Islet of Langerhans (tissue), 1 donor: ENCODE results near the gene BEGAIN.
"Not testable (repeated sequence)": the region's sequence is repeated elsewhere in the genome, so short reads cannot be mapped to it uniquely, and the experiment has no call there.

ENCODE experiments used
- FAIRE-seq: peaks from one replicate; lab custom pipeline; 2011; peaks lifted over from hg19 to GRCh38; lab: Jason Lieb, UNC

BEGAIN gene

DNA sequence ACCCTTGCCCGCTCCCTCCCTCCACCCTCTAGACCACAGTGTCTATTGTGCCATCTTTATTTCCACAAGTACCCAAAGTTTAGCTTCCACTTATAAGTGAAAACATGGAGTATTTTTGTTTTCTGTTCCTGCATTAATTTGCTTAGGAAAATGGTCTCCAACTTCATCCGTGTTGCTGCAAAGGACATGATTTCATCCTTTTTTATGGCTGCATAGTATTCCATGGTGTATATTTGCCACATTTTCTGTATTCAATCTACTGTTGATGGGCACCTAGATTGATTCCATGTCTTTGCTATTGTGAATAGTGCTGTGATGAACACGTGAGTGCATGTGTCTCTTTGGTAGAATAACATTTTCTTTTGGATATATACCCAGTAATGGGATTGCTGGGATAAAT, 81.2 kb downstream of the BEGAIN start:
- FAIRE-seq, result not testable (repeated sequence)

DNA sequence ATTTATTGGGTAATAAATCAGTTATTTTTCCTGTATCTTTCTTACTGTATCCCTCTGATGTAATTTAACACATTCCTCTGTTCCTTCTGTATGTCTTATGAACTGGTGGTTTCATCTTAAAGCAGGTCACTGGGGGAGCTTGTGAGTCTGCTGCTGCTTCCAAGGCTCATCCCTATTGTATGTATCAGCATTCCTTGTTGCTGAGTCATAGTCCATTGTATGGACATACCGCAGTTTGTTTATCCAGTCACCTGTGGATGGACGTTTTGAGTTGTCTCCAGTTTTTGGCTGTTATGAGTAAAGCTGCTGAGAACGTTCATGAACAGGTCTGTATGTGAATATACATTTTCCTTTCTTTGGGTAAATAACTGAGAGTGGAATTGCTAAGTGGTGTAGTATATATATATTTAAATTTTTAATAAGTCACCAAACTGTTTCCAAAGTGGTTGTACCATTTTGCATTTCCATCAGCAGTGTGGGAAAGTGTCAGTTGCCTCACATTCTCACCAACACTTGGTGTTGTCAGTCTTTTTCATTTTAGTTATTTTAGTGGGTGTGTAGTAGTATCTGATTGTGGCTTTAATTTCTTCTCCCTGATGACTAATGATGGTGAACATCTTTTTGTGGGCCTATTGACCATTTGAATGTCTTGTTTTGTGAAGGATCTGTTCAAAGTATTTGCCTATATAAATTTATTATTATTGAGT, 82.7 kb downstream of the BEGAIN start:
- no peak for FAIRE-seq

DNA sequence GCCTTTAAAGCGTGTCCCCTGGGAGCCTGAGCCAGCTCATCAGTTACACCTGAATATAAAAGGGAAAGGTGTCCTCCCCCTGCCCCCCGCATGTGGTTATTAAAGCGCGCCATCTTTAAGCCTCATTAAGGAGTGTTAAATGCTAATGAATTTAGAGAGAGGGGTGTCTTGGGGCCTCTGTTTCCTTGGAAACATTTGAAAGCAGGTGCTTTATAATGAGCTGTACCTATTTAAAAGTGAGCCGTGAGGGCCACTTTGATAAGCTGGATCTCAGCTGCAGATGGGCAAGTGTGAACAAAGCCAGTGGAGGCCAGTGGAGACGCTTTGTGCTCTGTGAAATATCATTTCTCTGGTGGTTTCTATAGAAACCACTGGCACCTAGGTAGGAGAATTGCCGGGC, 84.0 kb downstream of the BEGAIN start:
- FAIRE-seq, result no peak

DNA sequence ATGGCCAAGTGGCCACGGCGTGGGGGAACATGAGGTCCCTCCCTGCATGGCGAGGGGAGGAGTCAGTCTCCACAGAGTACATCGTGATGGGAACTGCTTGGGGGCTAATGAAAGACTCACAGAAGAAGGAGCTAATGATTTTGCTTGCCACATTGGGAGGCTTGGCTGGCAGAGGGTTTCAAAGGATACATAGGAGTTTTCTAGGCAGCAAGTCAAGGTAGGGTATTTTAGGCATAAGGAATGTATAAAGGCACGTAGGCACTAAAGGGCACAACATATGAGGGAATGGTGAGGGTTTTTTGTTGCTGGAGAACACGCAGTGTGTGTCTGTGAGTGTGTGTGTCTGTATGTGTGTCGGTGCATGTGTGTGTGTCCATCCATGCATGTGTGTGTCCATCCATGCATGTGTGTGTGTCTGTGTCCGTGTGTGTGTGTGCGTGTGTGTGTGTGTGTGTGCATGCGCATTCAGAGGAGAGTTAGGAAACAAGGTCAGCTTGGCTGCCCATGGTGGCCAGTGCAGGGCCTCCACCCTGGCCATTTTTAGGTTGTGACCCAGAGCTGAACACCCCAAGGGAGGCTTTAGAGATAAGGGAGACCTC, 84.5 kb downstream of the BEGAIN start:
- FAIRE-seq, result no peak

DNA sequence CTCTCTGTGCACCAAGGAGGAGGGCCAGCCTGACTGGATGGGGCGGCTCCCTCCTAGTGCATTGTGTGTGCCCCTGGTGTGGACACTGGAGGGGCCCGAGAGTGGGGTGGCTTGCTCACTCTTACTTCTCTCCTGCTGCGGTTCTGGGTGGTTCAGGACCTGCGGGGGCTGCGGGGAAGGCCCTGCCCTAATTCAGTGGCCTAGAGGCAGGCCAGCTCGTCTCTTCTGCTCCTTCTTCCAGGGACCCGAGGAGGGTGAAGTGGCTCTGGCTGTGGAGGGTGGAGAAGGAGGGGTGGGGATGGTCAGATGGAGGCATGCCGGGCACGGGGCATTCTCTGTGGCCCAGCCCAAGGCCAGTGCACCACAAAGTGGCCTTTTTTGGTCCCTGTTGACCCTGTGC, 87.1 kb downstream of the BEGAIN start:
- FAIRE-seq, result no peak

DNA sequence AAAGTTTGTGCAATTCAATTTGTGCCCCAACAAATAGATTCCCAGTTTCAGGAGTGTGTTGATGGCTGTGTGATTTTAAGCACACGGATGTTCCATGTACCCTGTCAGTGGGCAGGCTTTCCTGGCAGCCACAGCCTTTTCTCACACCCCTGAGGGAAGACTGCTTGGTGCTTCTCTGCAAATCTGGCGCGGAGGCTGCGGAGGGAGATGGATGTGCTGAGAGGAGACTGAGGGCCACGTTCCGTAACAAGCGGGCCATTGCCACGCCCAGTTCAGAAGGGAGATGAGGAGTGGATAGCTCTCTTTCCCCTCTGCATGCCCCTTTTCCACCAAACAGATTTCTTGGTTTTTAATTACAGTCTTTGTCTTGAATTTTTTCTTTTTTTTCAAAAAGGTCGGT, 89.1 kb downstream of the BEGAIN start:
- no peak for FAIRE-seq

DNA sequence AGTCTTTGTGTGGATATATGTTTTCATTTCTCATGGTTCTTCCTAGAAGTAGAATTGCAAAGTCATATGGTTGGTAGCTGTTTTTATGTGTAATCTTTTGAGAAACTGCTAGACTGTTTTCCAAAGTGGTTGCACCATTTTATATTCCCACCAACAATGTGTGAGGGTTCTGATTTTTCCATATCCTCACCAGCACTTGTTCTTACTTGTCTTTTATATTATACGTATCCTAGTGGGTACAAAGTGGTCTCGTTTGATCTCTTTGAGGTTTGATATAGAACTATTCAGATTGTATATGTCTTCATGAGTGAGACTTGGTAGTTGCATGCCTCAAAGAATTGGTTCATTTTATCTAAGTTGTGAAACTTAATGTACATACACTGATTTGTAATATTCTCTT, 91.3 kb downstream of the BEGAIN start:
- FAIRE-seq, result no peak

DNA sequence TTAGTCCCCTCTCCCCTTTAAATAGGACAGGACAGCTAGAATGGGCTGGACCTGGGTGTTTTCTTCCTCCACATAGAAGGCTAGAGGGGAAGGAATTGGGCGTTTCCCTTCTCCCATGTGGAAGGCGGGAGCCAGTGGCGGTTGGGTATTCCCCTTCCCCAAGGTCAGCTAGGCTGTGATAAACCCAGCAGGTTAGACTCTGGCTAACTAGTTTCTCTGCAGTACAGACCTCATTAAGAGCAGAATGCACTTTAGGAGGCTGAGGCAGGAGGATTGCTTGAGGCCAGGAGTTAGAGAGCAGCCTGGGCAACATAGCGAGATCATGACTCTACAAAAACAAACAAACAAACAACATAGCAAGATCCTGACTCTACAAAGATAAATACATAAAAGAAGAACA, 92.6 kb downstream of the BEGAIN start:
- no peak for FAIRE-seq

DNA sequence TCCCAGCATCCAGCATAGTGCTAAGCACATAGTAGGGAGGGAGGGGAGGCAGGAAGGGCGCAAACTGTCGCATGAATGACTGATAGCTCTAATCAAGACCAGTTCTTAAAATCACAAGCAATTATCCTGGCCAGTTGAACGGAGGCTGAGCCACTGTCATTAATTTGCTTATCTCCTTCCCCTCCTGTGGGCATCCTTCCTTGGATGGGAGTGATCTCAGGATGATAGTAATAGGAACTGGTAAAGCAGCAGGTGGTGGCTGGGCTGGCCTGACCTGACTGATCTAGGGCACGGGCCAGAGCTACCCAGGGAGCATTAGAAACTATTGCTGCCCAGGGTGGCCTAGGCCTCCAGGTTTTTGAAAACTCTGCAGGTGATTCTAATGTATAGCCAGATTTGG, 97.0 kb downstream of the BEGAIN start:
- no peak for FAIRE-seq

DNA sequence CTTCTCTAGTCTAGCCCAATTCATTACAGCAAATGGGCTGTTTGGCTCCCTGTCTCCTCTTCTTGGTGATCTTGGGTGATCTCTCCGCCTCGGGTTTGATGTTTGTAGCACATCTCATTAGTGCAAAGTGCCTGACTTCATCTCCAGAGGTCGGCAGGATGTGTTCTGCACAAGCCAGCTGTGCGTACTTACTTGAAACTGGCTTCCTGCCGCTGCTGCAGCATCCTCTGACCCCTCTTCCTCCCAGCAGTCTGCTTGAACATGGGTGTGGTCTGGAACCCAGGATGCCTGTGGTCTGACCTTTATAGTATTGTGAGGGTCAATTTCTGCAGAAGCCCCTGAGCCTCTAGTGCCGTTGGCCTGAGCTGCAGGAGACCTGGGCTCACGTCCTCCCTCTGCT, 99.2 kb downstream of the BEGAIN start:
- FAIRE-seq, result no peak

DNA sequence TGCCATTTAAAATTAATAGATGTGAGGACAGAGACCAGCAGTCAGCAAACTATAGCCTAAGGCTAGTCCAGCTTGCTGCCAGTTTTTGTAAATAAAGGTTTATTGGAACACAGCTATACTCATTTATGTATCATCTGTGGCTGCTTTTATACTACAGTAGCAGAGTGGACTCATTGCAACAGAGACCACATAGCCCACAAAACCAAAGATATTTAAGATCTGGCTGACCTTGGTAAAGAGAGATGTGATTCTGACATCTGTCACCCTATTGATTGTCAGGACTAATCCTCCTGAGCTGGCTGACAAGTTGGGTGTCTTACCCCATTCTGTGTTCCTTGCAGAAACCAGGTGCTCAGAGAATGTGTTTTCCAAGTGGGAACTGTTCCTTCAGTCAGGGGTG, 99.9 kb downstream of the BEGAIN start:
- no peak for FAIRE-seq
